Adipose tissue (tissue), 3 donors: ENCODE measurements around the gene HLA-DPB1. TPM values are rescaled to one million over a fixed set of nuclear protein-coding genes. Genes with fewer than 3 reads are reported as not detected.
"Not testable (repeated sequence)": the region's sequence is repeated elsewhere in the genome, so short reads cannot be mapped to it uniquely, and the experiment has no call there.

Experiments
- H3K27ac ChIP-seq: one replicate; pipeline ENCODE4 v1.5.1; 2013; ENCODE audit warnings: low read depth, low read length
- WGBS, 3 donors: extraction: QIAGEN DNeasy Blood & Tissue Kit; methylation state at CpG; one replicate each; pipeline ENCODE4 v1.1.7; 2013; 5-methylcytosine and 5-hydroxymethylcytosine counted together
- polyA plus RNA-seq, 3 donors: library from polyadenylated mRNA; stranded (reverse); fragments of 200-250 nt; gene quantifications; one replicate each; pipeline ENCODE4 v1.2.3, GENCODE V29; 2013
- donor health status: healthy with polysubstance abuse.
- donor health status: Bipolar disorder and iron deficiency.
- donor health status: healthy.

Gene HLA-DPB1
- polyA plus RNA-seq, 3 donors, result 26.1 to 49.8 (median 48.0) TPM

GRCh38 chr6:33088931-33089620, 13.3 kb downstream of the HLA-DPB1 start:
- no peak overlapping the region for H3K27ac ChIP-seq
- WGBS, 3 donors, result 31 to 55% (median 51%) methylated on average over 6 of the region's 6 CpGs

- H3K27ac ChIP-seq, result no peak overlapping the region
- WGBS, 3 donors, result 31 to 36% (median 34%) methylated on average over 9 of the region's 9 CpGs
These were observed 16.2 kb downstream of the HLA-DPB1 start for GRCh38 chr6:33091957-33092356.

- H3K27ac ChIP-seq, result no peak overlapping the region
- 91 to 93% (median 92%) methylated on average over 3 of the region's 3 CpGs for WGBS, 3 donors
These were observed 16.6 kb downstream of the HLA-DPB1 start for GRCh38 chr6:33092385-33092784.

- no peak overlapping the region for H3K27ac ChIP-seq
These were observed 18.1 kb downstream of the HLA-DPB1 start for GRCh38 chr6:33093855-33094254.

GRCh38 chr6:33095681-33096080, 19.9 kb downstream of the HLA-DPB1 start:
- 82 to 93% (median 83%) methylated on average over 1 of the region's 1 CpG for WGBS, 3 donors
- H3K27ac ChIP-seq, result no peak overlapping the region

More at GRCh38 chr6:33093855-33094254, 18.1 kb downstream of the HLA-DPB1 start:
- WGBS, 3 donors, result 59 to 79% (median 78%) methylated on average over 3 of the region's 3 CpGs

- 58 to 82% (median 70%) methylated on average over 5 of the region's 5 CpGs for WGBS, 3 donors
- not testable (repeated sequence) for H3K27ac ChIP-seq
These were observed 25.4 kb downstream of the HLA-DPB1 start for GRCh38 chr6:33101121-33101737.

GRCh38 chr6:33103776-33104175, 28.0 kb downstream of the HLA-DPB1 start:
- WGBS, 3 donors, result 47 to 64% (median 55%) methylated on average over 3 of the region's 3 CpGs
- H3K27ac ChIP-seq, result no peak overlapping the region

- 90 to 96% (median 93%) methylated on average over 1 of the region's 1 CpG for whole genome bisulfite sequencing, 3 donors
- no peak overlapping the region for H3K27ac ChIP-seq
These were observed 29.1 kb downstream of the HLA-DPB1 start for GRCh38 chr6:33104887-33105286.

GRCh38 chr6:33105386-33105785, 29.6 kb downstream of the HLA-DPB1 start:
- WGBS, 3 donors, result 74 to 93% (median 80%) methylated on average over 3 of the region's 3 CpGs
- no peak overlapping the region for H3K27ac ChIP-seq

GRCh38 chr6:33105916-33106871, 30.4 kb downstream of the HLA-DPB1 start:
- no peak overlapping the region for H3K27ac ChIP-seq

GRCh38 chr6:33107641-33108040, 31.9 kb downstream of the HLA-DPB1 start:
- no peak overlapping the region for H3K27ac ChIP-seq
- WGBS, 3 donors, result 62 to 89% (median 69%) methylated on average over 2 of the region's 2 CpGs

More at GRCh38 chr6:33105916-33106871, 30.4 kb downstream of the HLA-DPB1 start:
- WGBS, 3 donors, result 49 to 69% (median 69%) methylated on average over 9 of the region's 9 CpGs

- no peak overlapping the region for H3K27ac ChIP-seq
- WGBS, 3 donors, result 68 to 72% (median 69%) methylated on average over 2 of the region's 2 CpGs
These were observed 32.5 kb downstream of the HLA-DPB1 start for GRCh38 chr6:33108307-33108706.

- WGBS, 3 donors, result 28 to 30% (median 29%) methylated on average over 1 of the region's 1 CpG
- no peak overlapping the region for H3K27ac ChIP-seq
These were observed 36.4 kb downstream of the HLA-DPB1 start for GRCh38 chr6:33112148-33112547.

GRCh38 chr6:33113755-33114154, 38.0 kb downstream of the HLA-DPB1 start:
- no peak overlapping the region for H3K27ac ChIP-seq
- WGBS, 3 donors, result 53 to 67% (median 53%) methylated on average over 7 of the region's 7 CpGs

GRCh38 chr6:33114406-33114805, 38.6 kb downstream of the HLA-DPB1 start:
- H3K27ac ChIP-seq, result no peak overlapping the region

GRCh38 chr6:33116417-33116816, 40.6 kb downstream of the HLA-DPB1 start:
- no peak overlapping the region for H3K27ac ChIP-seq
- WGBS, 3 donors, result 5 to 19% (median 19%) methylated on average over 6 of the region's 6 CpGs

GRCh38 chr6:33116841-33117711, 41.3 kb downstream of the HLA-DPB1 start:
- H3K27ac ChIP-seq, result no peak overlapping the region
- 1 to 12% (median 8%) methylated on average over 32 of the region's 32 CpGs for WGBS, 3 donors

GRCh38 chr6:33117811-33118277, 42.1 kb downstream of the HLA-DPB1 start:
- 9 to 20% (median 15%) methylated on average over 9 of the region's 9 CpGs for WGBS, 3 donors
- H3K27ac ChIP-seq, result no peak overlapping the region
